Fibroblast of skin of right biceps (primary cell): ENCODE data around the gene CLEC4G.
"Not testable (repeated sequence)": the region's sequence is repeated elsewhere in the genome, so short reads cannot be mapped to it uniquely, and the experiment has no call there.

Experiments used
- DNase-seq: peaks from one replicate; pipeline ENCODE4 v3.0.0-alpha.2; 2013

Gene CLEC4G

GRCh38 chr19:7746306-7746705, 14.4 kb upstream of the CLEC4G start:
- not testable (repeated sequence) for DNase-seq

- no peak for DNase-seq
These were observed 13.2 kb upstream of the CLEC4G start for GRCh38 chr19:7744871-7745650.

- DNase-seq = no peak
These were observed 12.4 kb upstream of the CLEC4G start for GRCh38 chr19:7744199-7744786.

GRCh38 chr19:7743425-7743841, 11.5 kb upstream of the CLEC4G start:
- no peak for DNase-seq

- DNase-seq = no peak
These were observed 11.1 kb upstream of the CLEC4G start for GRCh38 chr19:7742991-7743390.

- no peak for DNase-seq
These were observed 10.7 kb upstream of the CLEC4G start for GRCh38 chr19:7742575-7742974.

- no peak for DNase-seq
These were observed 8.8 kb upstream of the CLEC4G start for GRCh38 chr19:7740682-7741054.

- DNase-seq = no peak
These were observed 8.1 kb upstream of the CLEC4G start for GRCh38 chr19:7739801-7740681.

GRCh38 chr19:7739211-7739755, 7.4 kb upstream of the CLEC4G start:
- DNase-seq = no peak

GRCh38 chr19:7738023-7738422, 6.1 kb upstream of the CLEC4G start:
- no peak for DNase-seq

- no peak for DNase-seq
These were observed 5.3 kb upstream of the CLEC4G start for GRCh38 chr19:7737215-7737614.

- DNase-seq = no peak
These were observed 4.2 kb upstream of the CLEC4G start for GRCh38 chr19:7736148-7736547.

GRCh38 chr19:7734220-7735203, 2.6 kb upstream of the CLEC4G start:
- no peak for DNase-seq

GRCh38 chr19:7733376-7733775, 1.5 kb upstream of the CLEC4G start:
- DNase-seq = no peak

GRCh38 chr19:7731615-7732014, 295 bp downstream of the CLEC4G start:
- DNase-seq = no peak

GRCh38 chr19:7731218-7731595, 703 bp downstream of the CLEC4G start:
- DNase-seq = no peak

- DNase-seq = no peak
These were observed 1.4 kb downstream of the CLEC4G start for GRCh38 chr19:7730286-7731217.

GRCh38 chr19:7729831-7730285, 2.1 kb downstream of the CLEC4G start:
- DNase-seq = no peak

- DNase-seq = no peak
These were observed 2.7 kb downstream of the CLEC4G start for GRCh38 chr19:7729211-7729610.

- no peak for DNase-seq
These were observed 6.1 kb downstream of the CLEC4G start for GRCh38 chr19:7725791-7726190.

- no peak for DNase-seq
These were observed 9.7 kb downstream of the CLEC4G start for GRCh38 chr19:7722231-7722651.
